Fibroblast of skin of abdomen (primary cell): ENCODE measurements around the gene ICAM3.
A peak's percentile ranks its signal among the peaks of the same experiment; 100 is the strongest.
"Not testable (repeated sequence)": the region's sequence is repeated elsewhere in the genome, so short reads cannot be mapped to it uniquely, and the experiment has no call there.

Experiments
- DNase-seq: peaks from one replicate; pipeline ENCODE4 v3.0.0-alpha.2; 2013

The ICAM3 gene

DNA sequence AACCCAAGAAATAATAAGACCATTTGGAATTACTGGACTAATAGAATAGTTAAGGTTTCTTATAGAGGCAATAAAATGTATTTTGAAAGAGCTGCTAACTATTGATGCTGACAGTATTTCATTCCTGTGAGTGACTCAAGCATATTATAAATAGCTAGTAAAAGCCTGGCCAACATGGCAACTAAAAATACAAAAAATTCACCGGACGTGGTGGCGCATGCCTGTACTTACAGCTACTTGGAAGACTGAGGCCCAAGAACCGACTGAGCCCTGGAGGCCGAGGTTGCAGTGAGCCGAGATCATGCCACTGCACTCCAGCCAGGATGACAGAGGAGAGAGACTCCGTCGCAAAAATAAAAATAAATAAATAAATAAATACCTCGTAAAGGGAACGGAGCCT, 5.4 kb upstream of the ICAM3 start:
- DNase-seq = no peak

DNA sequence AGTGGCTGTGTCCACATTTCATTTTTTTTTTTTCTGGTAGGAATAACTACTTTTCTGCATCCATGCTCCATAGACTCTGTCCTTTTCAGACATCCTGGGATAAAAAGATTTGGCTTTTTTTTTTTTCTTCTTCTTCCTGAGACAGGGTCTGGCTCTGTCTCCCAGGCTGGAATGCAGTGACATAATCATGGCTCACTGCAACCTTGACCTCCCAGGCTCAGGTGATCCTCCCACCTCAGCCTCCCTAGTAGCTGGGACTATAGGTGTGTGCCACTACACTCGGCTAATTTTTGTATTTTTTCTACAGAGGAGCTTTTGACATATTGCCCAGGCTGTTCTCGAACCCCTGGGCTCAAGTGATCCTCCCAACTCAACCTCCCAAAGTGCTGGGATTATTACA, 4.1 kb upstream of the ICAM3 start:
- no peak for DNase-seq

DNA sequence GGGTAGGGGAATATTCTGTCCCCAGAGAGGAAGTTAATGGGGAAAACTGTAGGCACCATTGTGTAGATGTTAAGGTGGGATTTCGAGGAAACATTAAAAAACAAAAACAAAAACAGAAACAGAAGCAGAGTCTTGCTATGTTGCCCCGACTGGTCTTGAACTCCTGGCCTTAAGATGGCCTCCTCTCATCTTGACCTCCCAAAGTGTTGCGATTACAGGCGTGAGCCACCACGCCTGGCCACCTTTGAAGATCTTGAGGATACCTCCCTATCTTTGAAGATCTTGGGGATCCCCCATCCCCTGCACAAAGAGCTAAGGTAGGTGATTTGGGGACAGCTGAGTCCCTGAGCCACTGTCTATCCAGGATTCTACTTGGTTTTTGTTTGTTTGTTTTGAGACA, 553 bp upstream of the ICAM3 start:
- DNase-seq = no peak

DNA sequence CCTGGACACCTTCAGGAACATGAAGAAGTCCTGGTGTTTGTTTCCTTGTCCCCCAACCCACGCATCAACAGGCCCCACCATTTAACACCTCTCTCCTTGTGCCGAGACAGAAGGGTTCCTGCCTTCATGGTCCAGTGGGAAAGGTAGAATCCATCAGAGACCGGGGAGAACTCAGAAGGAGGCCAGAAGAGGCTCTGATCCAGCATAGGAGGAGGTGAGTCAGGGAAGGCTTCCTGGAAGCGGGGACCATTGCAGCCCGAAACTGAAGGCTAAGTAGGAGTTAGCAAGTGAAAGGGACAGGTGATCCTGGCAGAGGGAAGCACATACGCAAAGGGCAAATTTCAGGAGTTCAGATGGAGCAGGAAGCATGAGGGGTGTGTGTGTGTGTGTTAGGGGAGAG, 484 bp downstream of the ICAM3 start:
- no peak for DNase-seq

DNA sequence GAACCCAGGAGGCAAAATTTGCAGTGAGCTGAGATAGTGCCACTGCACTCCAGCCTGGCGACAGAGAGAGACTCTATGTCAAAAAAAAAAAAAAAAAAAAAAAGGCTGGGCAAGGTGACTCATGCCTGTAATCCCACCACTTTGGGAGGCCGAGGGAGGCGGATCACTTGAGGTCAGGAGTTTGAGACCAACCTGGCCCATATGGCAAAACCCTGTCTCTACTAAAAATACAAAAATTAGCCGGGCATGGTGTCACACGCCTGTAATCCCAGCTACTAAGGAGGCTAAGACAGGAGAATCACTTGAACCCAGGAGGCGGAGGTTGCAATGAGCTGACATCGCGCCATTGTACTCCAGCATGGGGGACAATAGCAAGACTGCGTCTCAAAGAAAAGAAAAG, 2.7 kb downstream of the ICAM3 start:
- not testable (repeated sequence) for DNase-seq

DNA sequence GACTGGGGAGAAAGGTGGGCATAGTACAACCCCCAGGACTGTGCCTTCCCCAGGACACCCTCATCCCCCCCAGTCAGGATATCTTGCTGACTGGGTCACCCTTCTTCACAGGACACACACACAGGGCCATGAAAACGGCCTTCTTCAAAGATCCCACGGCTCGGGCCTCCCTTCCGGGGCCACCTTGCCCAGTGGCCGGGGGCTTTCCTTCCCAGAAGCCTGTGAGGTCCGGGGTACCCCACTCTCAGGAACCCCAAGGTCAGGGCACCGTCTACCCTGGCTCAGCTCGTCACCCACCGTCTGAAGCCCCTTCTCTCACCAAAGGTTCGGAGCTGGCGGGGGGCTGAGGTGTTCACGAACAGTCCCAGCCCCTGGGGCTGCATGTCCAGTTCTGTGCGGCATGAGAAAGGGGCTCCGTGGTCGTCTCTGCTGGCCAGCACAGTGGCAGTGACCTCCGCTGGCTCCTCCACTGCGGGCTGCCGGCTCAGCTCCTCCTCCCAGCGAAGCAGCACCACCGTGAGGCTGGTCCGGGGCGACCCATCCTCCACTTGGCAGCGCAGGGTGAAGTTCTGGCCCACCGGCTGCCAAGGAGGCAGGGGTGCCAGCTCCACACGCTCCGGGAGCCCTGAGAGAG, 4.0 kb downstream of the ICAM3 start:
- DNase-seq = no peak

DNA sequence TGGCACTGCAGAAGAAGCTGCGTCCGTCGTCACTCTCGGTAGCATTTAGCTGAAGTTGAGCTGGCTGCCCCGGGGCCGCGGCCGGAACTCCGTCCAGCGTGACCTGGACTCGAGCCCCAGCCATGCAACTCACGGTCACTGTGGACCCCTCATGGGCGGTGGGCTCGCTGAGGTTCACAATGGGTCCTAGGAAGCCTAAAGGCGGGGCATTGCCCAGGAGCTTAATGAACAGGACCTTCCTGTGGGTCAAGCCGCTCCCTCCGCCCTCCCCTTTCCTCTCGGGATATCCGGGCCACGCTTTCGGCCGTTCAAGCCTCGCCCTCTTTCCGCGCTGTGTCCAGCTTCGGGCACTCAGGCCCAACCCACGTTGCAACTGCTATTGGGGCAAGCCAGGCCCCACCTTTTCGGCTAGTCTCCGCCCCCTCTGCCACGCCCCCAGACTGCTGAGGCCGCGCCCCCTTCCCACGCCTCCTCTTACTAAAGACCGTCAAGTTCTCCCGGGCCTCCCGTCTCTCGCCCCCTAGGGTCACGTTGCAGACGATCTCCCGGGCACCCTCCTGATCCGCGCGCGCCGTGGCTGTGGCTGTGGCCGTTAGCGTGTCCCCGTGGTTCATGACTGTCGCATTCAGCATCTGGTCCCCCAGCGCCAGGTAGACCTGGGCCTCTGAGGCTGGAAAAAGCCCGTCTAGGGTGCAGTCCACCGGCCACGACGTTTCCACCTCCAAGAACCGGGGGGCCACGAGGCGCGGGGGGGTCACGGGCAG, 4.7 kb downstream of the ICAM3 start:
- peak; percentile 88 for DNase-seq

DNA sequence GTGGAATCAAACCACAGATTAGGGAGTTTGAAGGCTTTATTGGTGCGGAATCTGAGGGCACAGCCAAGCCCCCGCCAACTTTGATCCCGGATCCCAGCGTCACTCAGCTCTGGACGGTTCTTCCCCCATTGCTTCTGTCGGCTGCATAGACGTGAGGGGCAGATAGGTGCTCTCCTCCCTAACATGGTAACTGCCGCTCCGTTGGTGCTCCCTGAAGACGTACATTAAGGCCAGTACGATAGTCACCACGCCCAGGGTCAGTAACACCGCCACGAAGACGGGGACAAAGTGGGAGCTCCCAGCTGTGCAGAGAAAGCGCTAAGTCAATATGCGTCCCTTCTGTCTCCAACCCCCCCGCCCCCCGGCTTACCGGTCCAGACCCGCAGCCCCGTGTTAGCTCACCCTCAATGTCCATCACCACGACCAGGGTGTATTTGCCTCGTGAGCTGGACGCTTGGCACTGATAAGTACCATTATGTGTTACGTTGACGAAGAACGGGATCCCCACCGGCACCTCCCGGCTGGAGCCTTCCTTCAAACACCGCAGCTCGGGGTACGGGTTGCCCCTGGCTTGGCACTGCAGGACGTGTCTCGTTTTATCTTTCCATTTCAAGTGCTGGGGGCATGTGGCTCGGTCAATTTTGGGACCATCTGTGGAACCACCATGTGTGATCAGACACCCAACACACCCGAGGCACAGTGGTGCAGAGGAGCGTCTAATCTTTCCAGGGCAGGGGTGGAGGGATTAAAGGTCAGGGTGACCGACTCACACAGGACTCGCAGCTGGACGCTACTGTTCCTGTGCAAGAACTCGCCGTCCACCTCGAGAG, 5.5 kb downstream of the ICAM3 start:
- DNase-seq = no peak

DNA sequence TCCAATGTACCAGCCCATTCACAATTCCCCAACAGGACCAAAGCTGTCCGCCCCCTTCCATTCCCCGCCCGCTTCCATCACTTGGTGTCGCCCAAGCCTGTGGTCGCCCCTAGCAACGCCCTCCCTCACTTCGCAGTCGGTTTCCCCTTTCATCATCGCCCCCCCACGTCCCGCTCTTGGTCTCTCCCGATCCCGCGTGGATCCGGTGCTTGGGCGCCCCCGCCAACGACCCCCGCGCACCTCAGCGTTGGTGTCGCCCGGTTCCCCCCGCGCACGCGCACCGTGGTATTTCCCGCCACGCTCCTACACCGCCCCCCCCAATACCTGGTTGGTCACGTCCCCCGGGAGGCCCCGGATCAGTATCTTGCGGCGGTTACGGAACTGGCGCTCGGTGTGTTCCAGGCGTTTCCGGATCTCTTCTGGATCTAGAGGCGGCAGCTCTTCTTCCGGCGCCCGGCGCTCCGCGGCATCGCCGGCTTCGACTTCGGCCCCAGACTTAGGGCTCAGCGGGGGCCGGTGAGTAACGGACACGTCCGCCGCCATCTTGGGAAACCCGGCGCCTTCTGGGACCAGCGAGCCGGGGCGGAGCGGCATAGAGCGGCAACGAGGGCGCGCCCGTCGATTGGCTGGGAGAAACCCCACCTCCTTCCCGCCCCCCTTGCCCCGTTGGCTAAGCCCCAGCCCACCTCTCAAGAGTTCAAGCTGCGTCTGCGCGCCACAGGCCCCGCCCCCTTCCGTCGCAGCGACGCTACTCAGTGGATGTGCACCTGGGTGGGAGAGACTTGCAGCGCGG, 6.3 kb downstream of the ICAM3 start, which contains the start of gene RAVER1:
RAVER1 (minus strand) TSS at position 565 of the 793 bp plus-strand sequence; CDS start at position 543, 22 bp downstream.
- DNase-seq = peak; percentile 97

DNA sequence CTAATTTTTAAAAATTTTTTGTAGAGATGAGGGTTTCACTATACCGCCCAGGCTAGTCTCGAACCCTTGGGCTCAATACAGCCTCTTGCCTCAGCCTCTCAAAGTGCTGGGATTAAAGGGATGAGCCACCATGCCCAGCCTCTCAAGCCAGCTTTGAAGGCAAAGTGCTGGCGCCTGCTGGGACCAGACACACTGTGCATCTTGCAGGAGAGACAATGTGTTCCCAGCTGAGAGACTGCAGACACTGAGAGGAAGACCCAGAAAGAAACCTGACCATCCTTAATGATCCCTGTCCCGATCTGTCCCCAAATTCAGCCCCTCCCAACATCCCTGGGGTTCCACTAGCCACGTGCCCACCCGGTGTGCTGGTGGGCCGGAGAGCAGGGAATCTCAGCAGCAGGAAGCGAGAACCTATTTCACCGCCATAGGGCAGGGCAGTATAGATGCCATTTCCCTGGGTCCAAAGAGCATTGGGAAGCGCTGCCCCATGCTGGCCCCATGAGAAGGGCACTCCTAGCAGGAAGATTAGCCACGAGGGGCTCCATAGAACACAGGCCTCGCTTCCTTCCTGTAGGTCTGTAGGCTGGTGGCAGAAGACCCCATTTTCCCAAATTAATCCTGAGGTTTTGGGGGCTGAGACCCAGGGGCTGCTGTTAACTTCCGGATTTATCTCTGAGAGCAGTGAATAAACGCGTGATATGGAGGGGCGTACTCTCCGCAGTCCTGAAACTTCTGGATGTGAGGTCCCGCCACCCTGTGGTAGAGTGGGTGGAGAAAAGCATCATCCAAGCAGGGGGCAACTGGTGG, 7.1 kb downstream of the ICAM3 start:
- no peak for DNase-seq

DNA sequence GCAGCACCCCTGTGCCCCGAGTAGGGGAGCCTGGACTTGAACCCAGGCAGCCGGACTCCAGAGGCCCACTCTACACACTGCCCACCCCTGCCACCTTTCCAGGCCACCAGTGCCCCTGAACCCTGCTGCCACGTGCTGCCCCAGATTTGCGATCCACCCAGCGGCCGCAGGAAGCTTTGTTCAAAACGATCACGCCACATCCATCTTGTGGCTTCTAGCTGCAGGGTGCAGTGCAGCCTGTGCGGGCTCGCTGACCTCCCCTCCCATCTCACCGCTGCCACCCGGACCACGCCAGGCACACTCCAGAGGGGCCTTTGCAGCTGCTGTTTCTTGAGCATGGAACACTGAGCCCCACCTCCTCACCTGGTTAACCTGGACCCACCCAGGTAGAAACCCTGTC, 9.9 kb downstream of the ICAM3 start:
- no peak for DNase-seq

DNA sequence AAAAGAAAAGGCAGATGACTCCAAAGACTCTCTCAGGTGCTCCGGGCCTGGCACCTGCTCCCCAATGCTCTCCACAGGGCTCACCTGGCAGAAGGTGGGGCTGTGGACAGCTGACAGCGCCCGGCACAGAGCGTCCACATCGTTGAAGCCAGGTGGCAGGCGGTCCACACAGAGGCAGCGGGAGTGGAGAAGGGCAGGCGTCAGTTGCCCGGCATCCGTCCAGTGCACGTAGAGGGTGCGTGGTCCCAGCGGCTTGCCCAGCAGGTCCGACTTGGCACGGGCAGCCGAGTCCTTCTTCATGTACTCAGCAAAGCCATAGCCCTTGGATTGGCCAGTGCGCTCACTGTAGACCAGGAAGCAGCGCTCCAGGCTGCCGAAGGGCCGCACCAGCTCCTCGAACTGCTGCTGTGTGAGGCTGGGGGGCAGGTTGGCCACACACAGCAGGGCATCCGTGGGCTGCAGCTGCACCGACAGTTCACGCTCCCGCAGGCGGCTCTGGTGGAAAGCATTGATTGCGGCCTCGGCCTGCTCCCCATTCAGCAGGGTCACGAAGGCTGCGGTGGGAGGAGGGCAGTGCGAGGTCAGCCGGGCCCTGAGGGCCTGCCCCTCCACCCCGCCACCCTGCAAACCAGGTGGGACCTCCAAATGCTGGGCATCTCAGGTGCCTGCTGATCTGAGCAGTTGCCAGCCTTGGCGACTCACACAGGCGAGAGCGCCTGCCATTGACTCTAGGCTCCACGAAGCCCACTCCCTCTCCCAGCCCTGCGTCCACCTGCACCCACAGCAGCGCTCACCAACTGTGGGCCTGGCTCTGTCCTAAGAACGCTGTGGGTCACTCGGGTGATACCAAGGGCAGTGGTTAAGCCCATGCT, 10.6 kb downstream of the ICAM3 start:
- DNase-seq = no peak

DNA sequence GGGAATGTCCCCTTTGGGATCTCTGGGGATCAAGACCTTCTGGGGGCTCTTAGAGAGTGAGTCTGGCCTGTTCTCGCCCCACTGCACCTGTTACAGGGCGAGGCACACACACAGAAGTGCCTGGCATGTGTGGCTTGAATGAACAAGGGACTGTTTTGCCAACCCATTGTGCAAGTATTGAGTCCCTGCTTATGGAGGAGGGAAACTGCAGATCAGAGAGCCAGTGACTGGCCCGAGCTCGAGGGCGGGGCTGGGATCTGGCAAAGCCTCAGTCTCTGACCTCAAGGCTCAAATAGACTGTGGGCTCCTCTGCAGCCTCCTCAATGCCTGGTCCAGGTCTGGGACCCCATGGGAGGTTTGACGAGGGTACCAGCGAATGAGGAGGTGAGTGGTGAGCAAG, 11.6 kb downstream of the ICAM3 start:
- DNase-seq = no peak

DNA sequence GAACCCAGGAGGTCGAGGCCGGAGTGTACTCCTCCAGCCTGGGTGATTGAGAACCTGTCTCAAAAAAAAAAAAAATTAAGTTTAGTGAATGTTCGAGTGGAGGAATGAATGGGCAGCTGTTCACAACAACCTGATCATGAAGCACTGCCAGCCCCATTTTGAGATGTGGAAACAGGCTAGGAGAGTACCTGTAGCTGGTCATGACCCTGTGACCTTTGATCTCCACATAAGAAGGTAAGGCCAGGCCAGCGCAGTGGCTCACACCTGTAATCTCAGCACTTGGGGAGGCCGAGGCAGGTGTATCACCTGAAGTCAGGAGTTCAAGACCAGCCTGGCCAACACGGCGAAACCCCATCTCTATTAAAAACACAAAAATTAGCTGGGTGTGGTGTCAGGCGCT, 13.7 kb downstream of the ICAM3 start:
- DNase-seq = no peak

DNA sequence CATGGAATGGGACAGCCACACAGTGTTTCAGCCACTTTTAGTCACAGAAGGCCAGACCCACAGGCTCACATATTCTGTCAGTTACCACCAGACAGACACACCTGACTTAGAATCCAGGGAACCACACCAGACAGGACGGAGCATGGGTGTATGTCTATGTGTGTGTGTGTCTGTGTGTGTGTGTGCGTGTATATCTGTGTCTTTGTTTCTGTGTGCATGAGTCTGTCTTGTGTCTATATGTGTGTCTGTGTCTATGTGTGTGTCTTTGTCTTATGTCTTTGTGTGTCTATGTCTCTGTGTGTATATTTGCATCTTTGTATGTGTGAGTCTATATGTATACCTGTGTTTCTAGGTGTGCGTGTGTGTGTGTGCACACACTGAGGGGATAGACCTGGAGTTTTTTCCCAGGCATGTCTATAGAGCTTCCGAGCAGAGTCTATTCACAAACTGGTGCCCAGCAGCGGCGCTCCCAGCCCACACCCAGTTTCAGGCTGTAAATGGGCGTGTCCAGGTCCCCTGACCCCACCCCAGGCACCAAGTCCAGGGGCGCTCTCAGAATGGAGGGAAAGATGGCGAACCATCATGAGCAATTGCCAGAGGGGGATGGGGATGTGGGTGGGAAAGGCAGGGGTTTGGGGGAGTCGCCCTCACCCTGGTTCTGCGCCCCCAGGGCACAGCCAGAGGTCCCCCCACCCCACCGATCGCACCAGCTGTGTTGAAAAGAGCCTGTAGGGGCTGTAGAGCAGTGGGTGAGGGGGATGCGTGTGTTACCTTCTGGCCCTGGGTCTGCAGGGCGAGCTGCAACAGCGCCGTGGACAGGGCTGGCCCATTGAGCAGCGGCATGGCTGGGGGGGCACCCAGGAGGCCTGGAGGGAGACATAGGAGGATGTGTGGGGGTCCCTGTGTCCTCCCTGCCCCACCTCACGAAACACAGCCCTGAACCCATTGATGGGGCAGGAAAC, 17.3 kb downstream of the ICAM3 start:
- DNase-seq = no peak

DNA sequence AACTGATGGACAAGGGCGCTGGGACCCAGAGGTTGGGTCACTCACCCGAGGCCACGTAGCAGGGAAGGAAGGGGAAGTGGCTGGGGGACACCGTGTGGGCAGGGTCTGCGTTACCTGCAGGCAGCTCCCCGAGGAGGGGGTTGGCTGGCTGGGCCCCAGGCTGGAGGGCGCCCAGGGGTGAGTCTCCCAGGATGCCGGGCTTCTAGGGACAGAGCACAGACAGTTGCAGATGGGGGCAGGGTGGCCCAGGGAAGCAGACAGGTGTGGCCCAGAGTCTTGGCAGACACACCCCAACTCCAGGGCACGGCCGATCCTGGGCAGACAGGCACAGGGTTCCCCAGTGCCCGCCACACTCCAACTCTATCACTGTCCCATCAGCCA, 18.0 kb downstream of the ICAM3 start:
- DNase-seq = no peak

DNA sequence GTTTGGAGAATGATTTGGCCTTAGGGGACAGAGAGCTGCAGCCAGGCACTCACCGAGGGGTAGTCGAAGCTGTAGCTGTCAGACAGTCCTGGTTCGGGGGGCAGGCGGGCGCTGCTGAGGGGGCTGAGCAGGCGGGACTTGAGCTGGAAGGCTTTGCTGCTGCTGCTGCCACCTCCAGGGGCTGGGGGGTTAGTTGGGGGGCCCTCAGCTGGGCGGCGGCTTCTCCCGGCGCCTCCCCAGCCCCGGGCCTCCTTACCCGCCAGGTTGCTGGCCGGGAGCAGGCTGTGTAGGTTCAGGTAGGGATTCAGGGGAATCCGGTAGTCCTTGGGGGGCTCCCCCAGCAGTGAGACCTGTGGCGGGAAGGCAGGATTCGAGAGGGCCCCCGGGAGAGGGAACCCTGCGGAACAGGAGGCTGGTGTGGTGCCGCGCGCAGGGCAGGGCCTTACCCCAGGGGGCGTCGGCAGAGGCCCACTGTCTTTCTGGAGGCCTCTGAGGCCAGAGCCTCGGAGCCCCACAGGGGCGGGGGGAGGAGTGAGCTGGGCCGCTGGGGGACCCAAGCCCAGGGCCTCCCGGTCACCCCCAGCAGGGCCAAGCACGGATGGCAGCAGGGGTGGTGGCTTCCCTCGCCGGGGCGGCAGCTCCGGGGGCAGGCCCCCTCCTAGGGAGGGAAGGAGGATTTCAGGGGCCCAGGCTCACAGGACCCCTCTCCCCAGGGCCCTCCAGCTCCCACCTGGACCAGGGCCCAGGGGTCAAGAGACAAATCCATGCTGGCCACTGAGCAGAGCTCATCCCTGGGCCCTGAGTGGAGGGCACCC, 18.6 kb downstream of the ICAM3 start:
- DNase-seq = no peak

DNA sequence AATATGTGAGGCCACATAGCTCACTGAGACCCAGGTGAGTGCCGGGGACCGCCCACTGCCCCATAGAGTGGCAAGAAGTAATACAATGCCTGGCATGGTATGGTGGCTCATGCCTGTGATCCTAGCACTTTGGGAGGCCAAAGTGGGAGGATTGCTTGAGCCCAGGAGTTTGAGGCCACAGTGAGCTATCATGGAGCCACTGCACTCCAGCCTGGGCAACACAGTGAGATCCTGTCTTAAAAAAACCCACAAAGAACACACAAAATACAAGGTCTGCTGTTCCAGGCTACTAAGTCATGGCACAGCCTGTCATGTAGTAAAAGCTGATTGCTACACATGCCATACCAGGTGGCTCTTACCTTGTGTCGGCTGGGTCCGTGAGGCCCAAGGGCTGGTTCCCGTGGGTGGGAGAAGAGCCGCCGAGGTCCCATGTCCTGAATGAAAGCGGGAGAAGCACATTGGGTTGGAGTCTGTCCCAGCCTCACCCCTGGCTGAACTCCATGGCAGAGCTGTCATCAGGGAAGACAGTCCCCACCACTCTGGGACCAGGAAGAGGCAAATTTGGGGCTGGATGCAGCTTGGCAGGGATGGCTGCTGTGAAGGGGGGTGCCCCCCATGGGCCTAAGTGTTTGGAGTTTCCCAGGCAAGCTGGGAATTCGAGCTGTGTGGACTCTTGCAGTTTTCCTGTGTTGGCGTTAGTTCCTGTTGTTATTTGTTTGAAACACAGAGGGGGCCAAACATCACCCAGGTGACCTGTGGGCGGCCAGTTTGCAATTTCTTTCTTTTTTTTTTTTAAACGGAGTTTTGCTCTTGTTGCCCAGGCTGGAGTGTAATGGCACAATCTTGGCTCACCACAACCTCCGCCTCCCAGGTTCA, 20.4 kb downstream of the ICAM3 start:
- no peak for DNase-seq
